ENCODE data around the gene ITGA3.
"Not testable (repeated sequence)": the region's sequence is repeated elsewhere in the genome, so short reads cannot be mapped to it uniquely, and the experiment has no call there.

ITGA3 gene

DNA sequence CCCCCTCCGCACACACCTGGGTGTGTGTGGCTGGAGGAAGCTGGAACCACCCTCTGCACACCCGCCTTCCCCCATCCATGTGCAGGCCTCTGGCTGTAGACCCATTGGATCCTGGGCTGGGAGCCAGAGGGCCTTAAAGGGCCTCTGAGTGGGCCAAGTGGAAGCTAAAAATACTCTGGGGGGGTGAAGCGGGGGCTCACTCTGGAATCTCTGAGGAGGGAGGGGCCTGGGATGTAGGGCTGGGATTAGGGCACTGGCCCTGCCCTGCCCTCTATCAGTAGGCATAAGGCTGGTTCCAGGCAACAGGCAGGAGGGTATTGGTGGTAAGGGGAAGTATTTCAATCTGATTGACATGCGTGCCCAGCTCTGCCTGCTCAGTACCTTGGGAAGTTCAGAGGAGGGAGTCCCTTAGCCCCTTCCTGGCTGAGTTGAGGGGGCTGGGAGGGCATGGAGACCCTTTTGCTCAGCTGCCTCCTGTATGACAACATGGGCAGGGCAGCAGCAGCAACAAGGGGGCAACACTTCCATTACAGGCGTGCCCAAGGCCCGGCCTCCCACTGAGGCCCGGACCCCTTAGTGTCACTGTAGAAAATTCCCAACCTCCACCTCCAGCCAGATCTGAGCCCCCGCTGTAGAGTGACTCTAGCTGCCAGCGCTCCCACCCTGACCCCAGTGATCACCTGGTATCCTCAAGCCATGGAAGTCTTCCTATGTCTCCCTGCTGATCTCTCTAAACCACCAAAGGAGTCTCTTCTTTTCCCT lies 5.2 kb downstream of the ITGA3 start:
- Histone ChIP-seq H3K27me3 (ENCODE audit: insufficient read depth, low read length) (peaks cover 11% of the 10 kb centered on the region), H3K4me1 (ENCODE audit: insufficient read depth, low read length, severe bottlenecking) (peaks cover 7% of the 10 kb centered on the region), H3K79me2 (ENCODE audit: insufficient read depth, low read length) (no peaks in the 10 kb centered on the region), H3F3A (ENCODE audit: insufficient read depth, low read length) (no peaks in the 10 kb centered on the region), H3K36me3 (ENCODE audit: insufficient read depth, low read length) (no peaks in the 10 kb centered on the region), H3K4me3 (ENCODE audit: low read depth, low read length, poor library complexity, severe bottlenecking) (no peak overlapping the region), H3K9ac (ENCODE audit: low read length) (no peak overlapping the region), H3K9me2 (ENCODE audit: low read depth, low read length) (no peaks in the 10 kb centered on the region), H3K27ac (ENCODE audit: low read depth, low read length, poor library complexity, severe bottlenecking) (no peak overlapping the region), H3K4me2 (ENCODE audit: low read length) (no peak overlapping the region), H4K20me1 (ENCODE audit: insufficient read depth, low read length) (no peaks in the 10 kb centered on the region), H2AFZ (ENCODE audit: low read length) (no peak overlapping the region), H3K9me3 (ENCODE audit: low read length) (no peaks in the 10 kb centered on the region)
- TF ChIP-seq, protein P1, sequence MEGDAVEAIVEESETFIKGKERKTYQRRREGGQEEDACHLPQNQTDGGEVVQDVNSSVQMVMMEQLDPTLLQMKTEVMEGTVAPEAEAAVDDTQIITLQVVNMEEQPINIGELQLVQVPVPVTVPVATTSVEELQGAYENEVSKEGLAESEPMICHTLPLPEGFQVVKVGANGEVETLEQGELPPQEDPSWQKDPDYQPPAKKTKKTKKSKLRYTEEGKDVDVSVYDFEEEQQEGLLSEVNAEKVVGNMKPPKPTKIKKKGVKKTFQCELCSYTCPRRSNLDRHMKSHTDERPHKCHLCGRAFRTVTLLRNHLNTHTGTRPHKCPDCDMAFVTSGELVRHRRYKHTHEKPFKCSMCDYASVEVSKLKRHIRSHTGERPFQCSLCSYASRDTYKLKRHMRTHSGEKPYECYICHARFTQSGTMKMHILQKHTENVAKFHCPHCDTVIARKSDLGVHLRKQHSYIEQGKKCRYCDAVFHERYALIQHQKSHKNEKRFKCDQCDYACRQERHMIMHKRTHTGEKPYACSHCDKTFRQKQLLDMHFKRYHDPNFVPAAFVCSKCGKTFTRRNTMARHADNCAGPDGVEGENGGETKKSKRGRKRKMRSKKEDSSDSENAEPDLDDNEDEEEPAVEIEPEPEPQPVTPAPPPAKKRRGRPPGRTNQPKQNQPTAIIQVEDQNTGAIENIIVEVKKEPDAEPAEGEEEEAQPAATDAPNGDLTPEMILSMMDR (IDR thresholded peaks at IDR 0.05; ENCODE audit: low read length): no peak
- no peak for TF ChIP-seq EZH2 (IDR thresholded peaks at IDR 0.05; ENCODE audit: borderline replicate concordance, low read length)

DNA sequence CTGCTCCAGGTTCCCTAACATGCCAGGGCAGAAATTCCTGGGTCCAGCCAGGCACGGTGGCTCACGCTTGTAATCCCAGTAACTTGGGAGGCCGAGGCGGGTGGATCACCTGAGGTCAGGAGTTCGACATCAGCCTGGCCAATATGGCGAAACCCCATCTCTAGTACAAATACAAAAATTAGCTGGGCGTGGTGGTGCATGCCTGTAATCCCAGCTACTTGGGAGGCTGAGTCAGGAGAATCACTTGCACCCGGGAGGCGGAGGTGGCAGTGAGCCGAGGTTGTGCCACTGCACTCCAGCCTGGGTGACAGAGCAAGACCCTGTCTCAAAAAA lies 5.8 kb downstream of the ITGA3 start:
- not testable (repeated sequence) for H3F3A ChIP-seq (ENCODE audit: insufficient read depth, low read length); H3K79me2 ChIP-seq (ENCODE audit: insufficient read depth, low read length)

DNA sequence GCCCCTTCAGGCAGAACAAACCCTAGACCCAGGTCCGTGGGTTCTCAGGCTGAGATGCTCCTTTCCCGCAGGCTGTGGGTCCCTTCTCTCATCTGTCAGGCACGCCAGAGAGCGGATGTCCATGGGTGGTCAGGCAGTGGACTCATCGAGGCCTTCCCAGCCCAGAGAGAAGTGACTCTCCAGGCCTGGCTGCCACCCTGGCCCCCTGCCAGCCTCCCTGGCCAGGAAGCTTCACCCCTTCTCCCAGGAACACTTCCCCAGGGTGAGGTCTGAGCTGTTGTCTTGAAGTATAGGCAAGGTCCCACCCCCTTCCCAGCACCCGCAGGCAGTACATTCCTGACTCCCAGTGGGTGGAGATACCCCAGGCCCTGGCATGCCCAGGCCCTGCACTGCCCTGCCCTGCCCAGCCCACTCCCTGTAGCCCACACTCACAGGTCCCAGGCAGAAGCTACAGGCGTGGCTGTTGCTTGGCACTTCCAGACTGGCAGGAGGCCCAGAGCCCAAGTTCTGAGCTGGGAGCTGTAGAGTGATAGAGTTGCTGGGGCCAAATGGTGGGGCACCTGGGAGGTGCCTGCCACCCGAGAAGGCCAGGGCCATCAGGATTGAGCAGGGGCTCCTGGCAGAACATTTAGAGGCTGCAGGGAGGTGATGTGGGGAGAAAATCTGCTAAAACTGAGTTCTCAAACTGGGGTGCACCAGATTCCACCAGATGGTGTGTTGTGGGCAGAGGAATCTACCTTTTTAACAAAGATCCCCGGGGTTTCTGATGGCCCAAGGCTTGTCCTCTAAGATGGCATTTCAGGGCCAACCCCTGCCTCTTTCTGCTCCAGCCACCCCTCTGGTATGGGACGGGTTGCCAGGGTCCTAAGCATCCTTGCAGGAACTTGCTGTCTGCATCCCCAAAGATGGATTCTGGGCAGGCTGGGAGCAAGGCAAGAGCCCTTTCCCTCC lies 6.7 kb downstream of the ITGA3 start:
- no peaks in the 10 kb centered on the region for H3K36me3 ChIP-seq (ENCODE audit: insufficient read depth, low read length)
- no peaks in the 10 kb centered on the region for H4K20me1 ChIP-seq (ENCODE audit: insufficient read depth, low read length)
- no peaks in the 10 kb centered on the region for H3K4me1 ChIP-seq (ENCODE audit: insufficient read depth, low read length, severe bottlenecking)
- no peak overlapping the region for H3K4me2 ChIP-seq (ENCODE audit: low read length)
- no peak overlapping the region for H3K27ac ChIP-seq (ENCODE audit: low read depth, low read length, poor library complexity, severe bottlenecking)
- H3K79me2 ChIP-seq (ENCODE audit: insufficient read depth, low read length): no peaks in the 10 kb centered on the region
- no peak overlapping the region for H3K4me3 ChIP-seq (ENCODE audit: low read depth, low read length, poor library complexity, severe bottlenecking)
- H2AFZ ChIP-seq (ENCODE audit: low read length): no peak overlapping the region
- no peak for TF ChIP-seq EZH2 (IDR thresholded peaks at IDR 0.05; ENCODE audit: borderline replicate concordance, low read length)
- TF ChIP-seq, protein P1 (IDR thresholded peaks at IDR 0.05; ENCODE audit: low read length): no peak
- H3K9ac ChIP-seq (ENCODE audit: low read length): no peak overlapping the region
- H3K9me3 ChIP-seq (ENCODE audit: low read length): no peaks in the 10 kb centered on the region
- H3K9me2 ChIP-seq (ENCODE audit: low read depth, low read length): no peaks in the 10 kb centered on the region
- H3F3A ChIP-seq (ENCODE audit: insufficient read depth, low read length): no peaks in the 10 kb centered on the region
- H3K27me3 ChIP-seq (ENCODE audit: insufficient read depth, low read length): peaks cover 7% of the 10 kb centered on the region

More for the DNA sequence above, 5.8 kb downstream of the ITGA3 start:
- not testable (repeated sequence) for H3K4me2 ChIP-seq (ENCODE audit: low read length); H2AFZ ChIP-seq (ENCODE audit: low read length); H3K4me1 ChIP-seq (ENCODE audit: insufficient read depth, low read length, severe bottlenecking); H3K9me3 ChIP-seq (ENCODE audit: low read length); H4K20me1 ChIP-seq (ENCODE audit: insufficient read depth, low read length); H3K36me3 ChIP-seq (ENCODE audit: insufficient read depth, low read length); H3K27ac ChIP-seq (ENCODE audit: low read depth, low read length, poor library complexity, severe bottlenecking); H3K4me3 ChIP-seq (ENCODE audit: low read depth, low read length, poor library complexity, severe bottlenecking); H3K9me2 ChIP-seq (ENCODE audit: low read depth, low read length); H3K9ac ChIP-seq (ENCODE audit: low read length)
- peaks cover 11% of the 10 kb centered on the region for H3K27me3 ChIP-seq (ENCODE audit: insufficient read depth, low read length)
